GM19438 (cell line): Measurements from ENCODE around the gene CLDN7.

ENCODE experiments used
- ATAC-seq: cut with Tn5 transposase; IDR thresholded peaks from one replicate; pipeline ENCODE4 v1.9.1; 2021; ENCODE audit warnings: low read depth; ENCODE audit not compliant: unreplicated experiment

The CLDN7 gene

GRCh38 chr17:7238420-7239090 is 23.7 kb downstream of the CLDN7 start:
- ATAC-seq, result no peak

- no peak for ATAC-seq
Measured at GRCh38 chr17:7237761-7238419, 24.4 kb downstream of the CLDN7 start.

GRCh38 chr17:7237266-7237760 is 25.0 kb downstream of the CLDN7 start:
- no peak for ATAC-seq

- no peak for ATAC-seq
Measured at GRCh38 chr17:7236808-7237207, 25.5 kb downstream of the CLDN7 start.

- no peak for ATAC-seq
Measured at GRCh38 chr17:7235693-7236665, 26.3 kb downstream of the CLDN7 start.

- ATAC-seq, result peak; percentile 53
Measured at GRCh38 chr17:7234083-7234951, 28.0 kb downstream of the CLDN7 start, which contains the start of gene DVL2. Gene DVL2 (minus strand): TSS chr17:7234517. CDS start chr17:7234262, 255 bp downstream.

- ATAC-seq, result no peak
Measured at GRCh38 chr17:7233701-7234082, 28.6 kb downstream of the CLDN7 start.

GRCh38 chr17:7232114-7232513 is 30.2 kb downstream of the CLDN7 start:
- ATAC-seq, result no peak

- ATAC-seq, result no peak
Measured at GRCh38 chr17:7229504-7229903, 32.8 kb downstream of the CLDN7 start.

GRCh38 chr17:7228920-7229319 is 33.4 kb downstream of the CLDN7 start:
- ATAC-seq, result no peak

GRCh38 chr17:7226721-7227710 is 35.3 kb downstream of the CLDN7 start:
- ATAC-seq, result no peak

GRCh38 chr17:7225711-7226331 is 36.5 kb downstream of the CLDN7 start:
- ATAC-seq, result no peak

GRCh38 chr17:7224661-7225111 is 37.6 kb downstream of the CLDN7 start:
- no peak for ATAC-seq

GRCh38 chr17:7224110-7224509 is 38.2 kb downstream of the CLDN7 start:
- ATAC-seq, result no peak

GRCh38 chr17:7223375-7223774 is 38.9 kb downstream of the CLDN7 start:
- ATAC-seq, result no peak

- no peak for ATAC-seq
Measured at GRCh38 chr17:7222972-7223292, 39.3 kb downstream of the CLDN7 start.

- ATAC-seq, result no peak
Measured at GRCh38 chr17:7222093-7222971, 39.9 kb downstream of the CLDN7 start.
